ENCODE measurements around the gene THSD7B.

- TF ChIP-seq, protein P1, sequence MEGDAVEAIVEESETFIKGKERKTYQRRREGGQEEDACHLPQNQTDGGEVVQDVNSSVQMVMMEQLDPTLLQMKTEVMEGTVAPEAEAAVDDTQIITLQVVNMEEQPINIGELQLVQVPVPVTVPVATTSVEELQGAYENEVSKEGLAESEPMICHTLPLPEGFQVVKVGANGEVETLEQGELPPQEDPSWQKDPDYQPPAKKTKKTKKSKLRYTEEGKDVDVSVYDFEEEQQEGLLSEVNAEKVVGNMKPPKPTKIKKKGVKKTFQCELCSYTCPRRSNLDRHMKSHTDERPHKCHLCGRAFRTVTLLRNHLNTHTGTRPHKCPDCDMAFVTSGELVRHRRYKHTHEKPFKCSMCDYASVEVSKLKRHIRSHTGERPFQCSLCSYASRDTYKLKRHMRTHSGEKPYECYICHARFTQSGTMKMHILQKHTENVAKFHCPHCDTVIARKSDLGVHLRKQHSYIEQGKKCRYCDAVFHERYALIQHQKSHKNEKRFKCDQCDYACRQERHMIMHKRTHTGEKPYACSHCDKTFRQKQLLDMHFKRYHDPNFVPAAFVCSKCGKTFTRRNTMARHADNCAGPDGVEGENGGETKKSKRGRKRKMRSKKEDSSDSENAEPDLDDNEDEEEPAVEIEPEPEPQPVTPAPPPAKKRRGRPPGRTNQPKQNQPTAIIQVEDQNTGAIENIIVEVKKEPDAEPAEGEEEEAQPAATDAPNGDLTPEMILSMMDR (IDR thresholded peaks at IDR 0.05): no peak
- no peak for TF ChIP-seq EZH2 (IDR thresholded peaks at IDR 0.05)
Measured at GRCh38 chr2:137387044-137387443, 621.7 kb downstream of the THSD7B start.

Data from neural progenitor cell (in vitro differentiated cells).